Ascending aorta (tissue), 2 donors: ENCODE results near the gene DOCK2. TPM values are rescaled to one million over a fixed set of nuclear protein-coding genes. Genes with fewer than 3 reads are reported as not detected.

Experiments
- DNase-seq, 2 donors: peaks; one replicate each; pipeline ENCODE4 v3.0.0-alpha.2; 2019; ENCODE audit warnings: low spot score in 2 of 2
- H3K27ac ChIP-seq, 2 donors: fragments of 200-600 bp; sonication (generic); one replicate each; pipeline ENCODE4 v1.5.1; 2016 to 2017; ENCODE audit warnings: mild to moderate bottlenecking in 1 of 2
- H3K27me3 ChIP-seq: fragments of 200-600 bp; sonication (generic); one replicate; pipeline ENCODE4 v1.5.1; 2017
- H3K36me3 ChIP-seq, 2 donors: fragments of 200-600 bp; sonication (generic); one replicate each; pipeline ENCODE4 v1.5.1; 2016
- H3K4me1 ChIP-seq, 2 donors: fragments of 200-600 bp; sonication (generic); one replicate each; pipeline ENCODE4 v1.5.1; 2016 to 2017; ENCODE audit warnings: mild to moderate bottlenecking in 1 of 2
- H3K4me3 ChIP-seq, 2 donors: fragments of 200-600 bp; sonication (generic); one replicate each; pipeline ENCODE4 v1.5.1; 2016 to 2017; ENCODE audit warnings: mild to moderate bottlenecking in 1 of 2
- H3K9me3 ChIP-seq, 2 donors: fragments of 200-600 bp; sonication (generic); one replicate each; pipeline ENCODE4 v1.5.1; 2016
- intact Hi-C: fragments of 100-400 bp; cut with DNase I; formaldehyde crosslinking; loops from one replicate; pipeline ENCODE4 v1.15.1; 2023
- total RNA-seq: library from RNA; depleted of rRNA; stranded (reverse); fragments of >200 nt; gene quantifications from one replicate; pipeline ENCODE4 v1.1.0, GENCODE V29; 2016
- TF ChIP-seq, protein P1 (sequence below), 3 experiments: fragments of 200-600 bp in 2 of 3; fragments of 450-650 bp in 1 of 3; sonication (generic) in 2 of 3; IDR thresholded peaks; one replicate each; pipeline ENCODE4 v1.5.1; 2016 to 2019; ENCODE audit warnings: antibody characterized with exemption in 3 of 3, mild to moderate bottlenecking in 1 of 3, moderate library complexity in 1 of 3

DOCK2 gene
- total RNA-seq, 1 donor from 2014 or later: 33.1 TPM

DNA sequence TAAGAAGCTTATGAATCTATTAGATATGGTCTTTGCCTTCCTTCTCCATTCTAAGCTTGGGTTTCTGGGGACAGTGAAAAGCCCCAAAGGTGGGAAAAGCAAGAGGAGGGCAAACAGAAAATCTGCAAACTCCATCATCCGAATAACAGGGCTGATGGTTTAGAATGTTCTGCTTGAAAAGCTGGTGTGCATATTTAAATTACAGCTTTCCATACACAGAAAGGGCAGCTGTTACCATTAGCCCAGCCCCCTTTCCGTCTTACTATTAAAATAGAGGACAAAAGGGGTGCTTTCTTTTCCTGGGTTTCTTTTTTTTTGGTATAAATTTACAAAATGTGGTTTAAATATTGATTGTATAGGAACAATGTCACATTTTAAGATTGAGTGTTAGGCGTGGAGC, 321.2 kb downstream of the DOCK2 start:
- TF ChIP-seq, protein P1, sequence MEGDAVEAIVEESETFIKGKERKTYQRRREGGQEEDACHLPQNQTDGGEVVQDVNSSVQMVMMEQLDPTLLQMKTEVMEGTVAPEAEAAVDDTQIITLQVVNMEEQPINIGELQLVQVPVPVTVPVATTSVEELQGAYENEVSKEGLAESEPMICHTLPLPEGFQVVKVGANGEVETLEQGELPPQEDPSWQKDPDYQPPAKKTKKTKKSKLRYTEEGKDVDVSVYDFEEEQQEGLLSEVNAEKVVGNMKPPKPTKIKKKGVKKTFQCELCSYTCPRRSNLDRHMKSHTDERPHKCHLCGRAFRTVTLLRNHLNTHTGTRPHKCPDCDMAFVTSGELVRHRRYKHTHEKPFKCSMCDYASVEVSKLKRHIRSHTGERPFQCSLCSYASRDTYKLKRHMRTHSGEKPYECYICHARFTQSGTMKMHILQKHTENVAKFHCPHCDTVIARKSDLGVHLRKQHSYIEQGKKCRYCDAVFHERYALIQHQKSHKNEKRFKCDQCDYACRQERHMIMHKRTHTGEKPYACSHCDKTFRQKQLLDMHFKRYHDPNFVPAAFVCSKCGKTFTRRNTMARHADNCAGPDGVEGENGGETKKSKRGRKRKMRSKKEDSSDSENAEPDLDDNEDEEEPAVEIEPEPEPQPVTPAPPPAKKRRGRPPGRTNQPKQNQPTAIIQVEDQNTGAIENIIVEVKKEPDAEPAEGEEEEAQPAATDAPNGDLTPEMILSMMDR (IDR thresholded peaks at IDR 0.05): no peak
- no peaks in the 10 kb centered on the region for H3K36me3 ChIP-seq
- DNase-seq: no peak
- no peak overlapping the region for H3K4me3 ChIP-seq
- no peak overlapping the region for H3K27ac ChIP-seq
- H3K27me3 ChIP-seq: no peaks in the 10 kb centered on the region
- intact Hi-C loops: no loop called here
- no peaks in the 10 kb centered on the region for H3K4me1 ChIP-seq
- H3K9me3 ChIP-seq: no peaks in the 10 kb centered on the region

DNA sequence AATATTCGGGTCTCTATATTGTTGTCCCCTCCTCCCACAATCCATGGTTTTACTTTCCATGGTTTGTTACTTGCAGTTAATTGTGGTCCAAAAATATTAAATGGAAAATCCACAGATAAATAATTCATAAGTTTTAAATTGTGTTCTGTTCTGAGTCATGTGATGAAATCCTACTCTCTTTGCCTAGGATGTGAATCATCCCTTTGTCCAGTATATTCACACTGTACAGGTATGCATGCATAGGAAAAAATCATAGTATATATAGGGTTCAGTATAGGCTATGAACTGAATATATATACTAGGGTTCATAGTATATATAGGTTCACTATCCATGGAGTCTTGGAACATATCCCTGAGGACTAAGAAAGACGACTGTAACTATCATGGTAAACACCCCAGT, 323.6 kb downstream of the DOCK2 start:
- no peaks in the 10 kb centered on the region for H3K9me3 ChIP-seq
- H3K36me3 ChIP-seq: no peaks in the 10 kb centered on the region
- intact Hi-C loops: no loop called here
- no peak for DNase-seq
- no peaks in the 10 kb centered on the region for H3K27me3 ChIP-seq
- no peaks in the 10 kb centered on the region for H3K4me1 ChIP-seq
- TF ChIP-seq, protein P1 (IDR thresholded peaks at IDR 0.05): no peak
- no peak overlapping the region for H3K27ac ChIP-seq
- no peak overlapping the region for H3K4me3 ChIP-seq

DNA sequence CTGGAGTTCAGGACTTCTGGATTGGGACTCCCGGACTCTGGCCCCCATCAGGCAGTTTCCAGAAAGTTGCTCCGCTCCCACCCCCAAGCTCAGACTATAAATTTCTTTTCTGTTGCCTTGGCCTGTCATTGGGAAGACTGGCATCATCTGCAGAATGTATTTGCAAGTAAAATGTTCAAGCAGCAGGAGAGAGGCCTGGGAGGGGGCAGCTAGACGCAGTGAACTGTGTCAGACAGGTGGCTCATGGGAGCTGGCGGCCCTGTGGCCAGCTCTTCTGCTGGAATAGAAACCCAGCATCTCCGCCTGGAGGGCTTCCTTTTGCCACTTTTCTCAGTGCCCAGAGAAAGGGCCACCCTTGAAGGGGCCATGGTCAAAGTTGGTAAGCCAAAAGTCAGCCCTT, 327.2 kb downstream of the DOCK2 start:
- Histone ChIP-seq H3K36me3 (no peaks in the 10 kb centered on the region), H3K4me3 (no peak overlapping the region), H3K27me3 (no peaks in the 10 kb centered on the region), H3K9me3 (no peaks in the 10 kb centered on the region), H3K27ac (no peak overlapping the region), H3K4me1 (no peaks in the 10 kb centered on the region)
- intact Hi-C loops: no loop called here
- no peak for DNase-seq
- TF ChIP-seq, protein P1 (IDR thresholded peaks at IDR 0.05): no peak

DNA sequence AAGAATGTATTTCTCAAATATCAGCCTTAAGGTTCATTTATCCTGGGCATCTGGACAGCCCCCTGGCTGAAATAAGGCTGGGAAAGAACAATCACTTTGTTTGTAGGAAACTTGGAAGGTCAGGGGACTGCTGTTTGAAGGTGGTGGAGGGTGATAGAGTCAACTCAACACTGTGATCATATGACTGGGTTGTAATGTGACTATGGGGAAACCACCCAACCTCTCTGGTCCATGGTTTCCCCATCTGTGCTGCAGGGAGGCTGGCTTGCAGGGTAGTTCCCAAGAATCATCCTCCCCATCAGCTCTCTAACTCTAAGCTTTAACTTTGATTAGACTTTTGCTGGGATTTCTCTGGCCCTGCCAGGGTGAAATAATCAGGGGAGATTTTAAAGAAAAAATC, 333.3 kb downstream of the DOCK2 start:
- Histone ChIP-seq H3K9me3 (no peaks in the 10 kb centered on the region), H3K27me3 (no peaks in the 10 kb centered on the region), H3K4me1 (no peaks in the 10 kb centered on the region), H3K4me3 (no peak overlapping the region), H3K36me3 (no peaks in the 10 kb centered on the region), H3K27ac (no peak overlapping the region)
- TF ChIP-seq, protein P1 (IDR thresholded peaks at IDR 0.05): no peak
- intact Hi-C loops: no loop called here
- DNase-seq: no peak

DNA sequence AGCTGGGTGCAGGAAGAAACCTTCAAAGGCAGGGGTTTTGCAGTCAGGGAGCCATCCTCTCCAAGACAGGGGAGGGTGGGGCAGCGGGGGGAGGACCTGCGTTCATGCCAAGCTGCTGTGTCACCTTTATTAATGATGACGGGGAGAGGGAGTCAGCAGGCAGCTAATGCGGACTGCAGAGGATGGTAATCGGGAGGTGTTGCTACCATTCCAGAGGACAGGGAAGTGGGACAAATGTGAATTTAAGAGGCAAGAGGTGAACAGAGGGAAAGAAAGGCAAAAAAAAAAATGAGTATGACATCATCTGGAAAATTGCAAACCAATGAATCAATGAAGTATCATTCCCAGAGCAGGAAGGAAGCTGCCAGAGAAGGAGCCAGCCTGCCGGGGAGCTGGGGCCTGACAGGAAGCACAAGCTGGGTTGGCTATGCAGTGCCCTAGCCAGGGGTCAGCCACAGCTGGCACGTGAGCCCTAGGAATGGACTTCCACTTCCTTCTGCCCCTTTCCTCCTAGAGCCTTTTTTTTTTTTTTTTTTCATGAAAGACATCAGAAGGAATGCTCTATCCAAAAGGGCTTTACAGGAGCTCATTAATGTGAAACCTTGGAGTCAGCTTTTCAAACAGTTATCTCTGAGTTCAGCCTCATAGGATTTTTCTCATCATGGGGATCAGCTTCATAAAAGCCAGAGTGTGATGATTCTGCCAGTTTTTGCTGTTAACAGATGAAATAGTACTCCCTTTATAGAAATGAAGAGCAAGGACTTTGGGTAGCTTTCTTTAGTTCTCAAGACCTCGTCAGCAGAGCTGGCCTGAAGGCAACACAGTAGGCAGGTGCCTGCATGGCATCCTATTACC, 334.1 kb downstream of the DOCK2 start:
- H3K4me3 ChIP-seq: no peak overlapping the region
- no peak overlapping the region for H3K27ac ChIP-seq
- H3K27me3 ChIP-seq: no peaks in the 10 kb centered on the region
- DNase-seq: no peak
- TF ChIP-seq, protein P1 (IDR thresholded peaks at IDR 0.05): no peak
- no peaks in the 10 kb centered on the region for H3K36me3 ChIP-seq
- no peaks in the 10 kb centered on the region for H3K4me1 ChIP-seq
- H3K9me3 ChIP-seq: no peaks in the 10 kb centered on the region
- intact Hi-C loops: no loop called here
